WTC11 (cell line): ENCODE results near the gene PTGER3. TPM values are rescaled to one million over a fixed set of nuclear protein-coding genes. Genes with fewer than 3 reads are reported as not detected.

Source experiments
- ATAC-seq: fragments of 200-7000 bp; cut with Tn5 transposase; 2 replicates; pipeline ENCODE4 v1.10.0; 2021; ENCODE audit warnings: mild to moderate bottlenecking, moderate library complexity
- CTCF ChIA-PET: fragments of 300-600 bp; sonication (Branson Sonifier 250); formaldehyde crosslinking; loops from one replicate; lab custom pipeline; 2021; ENCODE audit warnings: antibody characterized with exemption; lab: Charles Lee
- POLR2A ChIA-PET: fragments of 350-600 bp; sonication (Branson Sonifier 250); formaldehyde crosslinking; loops from one replicate; lab custom pipeline; 2021; ENCODE audit warnings: antibody characterized with exemption; lab: Charles Lee
- DNase-seq: peaks from one replicate; pipeline ENCODE4 v3.0.0; 2021; ENCODE audit warnings: low spot score
- H3K27ac Mint-ChIP-seq: 2 replicates; pipeline ENCODE4 v1.8.0; 2021; ENCODE audit warnings: mixed read lengths
- H3K27me3 Mint-ChIP-seq: 2 replicates; pipeline ENCODE4 v1.8.0; 2021; ENCODE audit warnings: low read depth, mild to moderate bottlenecking, moderate library complexity, mixed read lengths
- H3K36me3 Mint-ChIP-seq: 2 replicates; pipeline ENCODE4 v1.8.0; 2021; ENCODE audit warnings: mixed read lengths
- H3K4me1 Mint-ChIP-seq: 2 replicates; pipeline ENCODE4 v1.8.0; 2022; ENCODE audit warnings: mixed read lengths
- H3K4me3 Mint-ChIP-seq: 2 replicates; pipeline ENCODE4 v1.8.0; 2021; ENCODE audit warnings: mild to moderate bottlenecking, moderate library complexity, mixed read lengths
- H3K9me3 Mint-ChIP-seq: 2 replicates; pipeline ENCODE4 v1.8.0; 2021; ENCODE audit warnings: mixed read lengths
- ATF1 ChIP-seq: sonication (generic); formaldehyde crosslinking; IDR thresholded peaks from 2 replicates; pipeline ENCODE4 v1.8.1; 2023; ENCODE audit warnings: mild to moderate bottlenecking, moderate library complexity, missing genetic modification reagents
- IRF2 ChIP-seq: sonication (generic); formaldehyde crosslinking; IDR thresholded peaks from 2 replicates; pipeline ENCODE4 v1.8.0; 2022; ENCODE audit warnings: low read depth, missing genetic modification reagents, borderline replicate concordance
- JUN ChIP-seq: sonication (generic); formaldehyde crosslinking; IDR thresholded peaks from 2 replicates; pipeline ENCODE4 v1.8.0; 2023; ENCODE audit warnings: mild to moderate bottlenecking, missing genetic modification reagents
- MXD4 ChIP-seq: fragments of 250-450 bp; sonication (Bioruptor Pico); IDR thresholded peaks from 2 replicates; pipeline ENCODE4 v1.8.0; 2021; ENCODE audit warnings: mild to moderate bottlenecking, moderate library complexity, borderline replicate concordance
- MYBL2 ChIP-seq: sonication (generic); formaldehyde crosslinking; IDR thresholded peaks from 2 replicates; pipeline ENCODE4 v1.8.1; 2023; ENCODE audit warnings: mild to moderate bottlenecking, moderate library complexity, missing genetic modification reagents
- NFE2L1 ChIP-seq: sonication (generic); formaldehyde crosslinking; IDR thresholded peaks from 2 replicates; pipeline ENCODE4 v1.8.1; 2023; ENCODE audit warnings: missing genetic modification reagents
- NR3C1 ChIP-seq: sonication (generic); formaldehyde crosslinking; conservative IDR thresholded peaks from 2 replicates; pipeline ENCODE4 v1.8.1; 2023; ENCODE audit warnings: low read depth, mild to moderate bottlenecking, missing genetic modification reagents
- RELA ChIP-seq: sonication (generic); formaldehyde crosslinking; IDR thresholded peaks from 2 replicates; pipeline ENCODE4 v1.8.1; 2022; ENCODE audit warnings: missing genetic modification reagents, mild to moderate bottlenecking, borderline replicate concordance
- SMAD3 ChIP-seq: sonication (generic); formaldehyde crosslinking; IDR thresholded peaks from 2 replicates; pipeline ENCODE4 v1.8.0; 2022; ENCODE audit warnings: missing genetic modification reagents, mild to moderate bottlenecking, borderline replicate concordance
- SP1 ChIP-seq: sonication (generic); formaldehyde crosslinking; conservative IDR thresholded peaks from 2 replicates; pipeline ENCODE4 v1.8.1; 2022; ENCODE audit warnings: missing genetic modification reagents
- TEAD1 ChIP-seq: sonication (generic); formaldehyde crosslinking; IDR thresholded peaks from 2 replicates; pipeline ENCODE4 v1.8.0; 2022; ENCODE audit warnings: mild to moderate bottlenecking, missing genetic modification reagents
- TP53 ChIP-seq: sonication (generic); formaldehyde crosslinking; IDR thresholded peaks from 2 replicates; pipeline ENCODE4 v1.8.1; 2023; ENCODE audit warnings: mild to moderate bottlenecking, missing genetic modification reagents
- ZNF138 ChIP-seq: sonication (generic); formaldehyde crosslinking; conservative IDR thresholded peaks from 2 replicates; pipeline ENCODE4 v1.8.1; 2022; ENCODE audit warnings: mild to moderate bottlenecking, moderate library complexity, missing genetic modification reagents
- ZNF396 ChIP-seq: fragments of 250-450 bp; sonication (Bioruptor Pico); IDR thresholded peaks from 2 replicates; pipeline ENCODE4 v1.8.0; 2021; ENCODE audit warnings: mild to moderate bottlenecking, moderate library complexity, borderline replicate concordance
- ZNF423 ChIP-seq: fragments of 250-450 bp; sonication (Bioruptor Pico); IDR thresholded peaks from 2 replicates; pipeline ENCODE4 v2.1.2; 2022; ENCODE audit warnings: mild to moderate bottlenecking, moderate library complexity
- total RNA-seq: library from RNA; stranded (reverse); gene quantifications from 3 replicates; pipeline ENCODE4 v1.2.3, GENCODE V29; 2021
- TF ChIP-seq, protein P1 (sequence below): fragments of 200-600 bp; IDR thresholded peaks from 2 replicates; pipeline ENCODE4 v1.8.0; 2022; ENCODE audit warnings: antibody characterized with exemption
- TF ChIP-seq, protein P2 (sequence below): sonication (generic); formaldehyde crosslinking; IDR thresholded peaks from 2 replicates; pipeline ENCODE4 v1.8.0; 2022; ENCODE audit warnings: mild to moderate bottlenecking, missing genetic modification reagents
- TF ChIP-seq, protein P3 (sequence below): sonication (generic); formaldehyde crosslinking; IDR thresholded peaks from 2 replicates; pipeline ENCODE4 v1.8.1; 2022; ENCODE audit warnings: mild to moderate bottlenecking, missing genetic modification reagents, moderate library complexity, borderline replicate concordance
- TF ChIP-seq, protein P4 (sequence below): fragments of 250-450 bp; sonication (Bioruptor Pico); IDR thresholded peaks from 2 replicates; pipeline ENCODE4 v1.9.0; 2021; ENCODE audit warnings: mild to moderate bottlenecking
- TF ChIP-seq, protein P5 (sequence below): sonication (generic); formaldehyde crosslinking; IDR thresholded peaks from 2 replicates; pipeline ENCODE4 v1.8.1; 2023; ENCODE audit warnings: mild to moderate bottlenecking, missing genetic modification reagents
- TF ChIP-seq, protein P6 (sequence below): sonication (generic); formaldehyde crosslinking; IDR thresholded peaks from 2 replicates; pipeline ENCODE4 v1.8.0; 2023; ENCODE audit warnings: missing genetic modification reagents, mild to moderate bottlenecking, borderline replicate concordance

Gene PTGER3
- total RNA-seq, 1 experiment from 2014 or later: 0.50 TPM

DNA sequence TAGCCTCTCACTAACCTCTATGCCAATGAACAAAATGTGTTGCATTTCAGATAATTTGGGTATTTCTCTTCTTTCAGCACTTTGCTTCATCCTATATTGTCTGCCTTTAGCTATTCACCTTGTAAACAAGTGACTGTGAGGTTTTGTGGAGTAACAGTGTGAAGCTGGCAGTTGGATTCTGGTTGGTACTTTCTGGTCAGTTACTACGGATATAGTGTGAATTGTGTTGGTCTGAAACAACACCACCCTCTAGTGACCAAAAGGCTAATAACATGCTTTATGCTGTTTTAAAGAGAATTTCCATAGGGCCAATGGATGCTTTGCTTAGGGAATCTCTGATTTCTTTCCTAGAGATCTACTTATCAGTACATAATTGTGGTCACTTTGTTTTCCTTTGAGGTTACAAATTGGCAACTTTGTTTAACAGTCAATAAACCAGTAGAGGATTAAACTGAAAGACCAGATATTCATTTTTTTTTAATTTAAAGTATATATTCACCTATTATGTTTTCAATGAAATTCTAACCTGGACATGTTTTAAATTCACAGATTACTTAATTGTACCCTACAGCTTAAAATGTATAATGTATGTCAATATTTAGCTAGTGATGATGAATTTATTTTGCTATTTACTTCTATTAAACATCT is 2.5 kb upstream of the PTGER3 start:
- H3K4me3 Mint-ChIP-seq: no peak overlapping the region
- peak; percentile 31 for ATAC-seq
- POLR2A ChIA-PET: no interaction called here
- TF ChIP-seq ATF1 (CRISPR knock-in tag) (no peak), IRF2 (no peak)
- TF ChIP-seq, protein P1, sequence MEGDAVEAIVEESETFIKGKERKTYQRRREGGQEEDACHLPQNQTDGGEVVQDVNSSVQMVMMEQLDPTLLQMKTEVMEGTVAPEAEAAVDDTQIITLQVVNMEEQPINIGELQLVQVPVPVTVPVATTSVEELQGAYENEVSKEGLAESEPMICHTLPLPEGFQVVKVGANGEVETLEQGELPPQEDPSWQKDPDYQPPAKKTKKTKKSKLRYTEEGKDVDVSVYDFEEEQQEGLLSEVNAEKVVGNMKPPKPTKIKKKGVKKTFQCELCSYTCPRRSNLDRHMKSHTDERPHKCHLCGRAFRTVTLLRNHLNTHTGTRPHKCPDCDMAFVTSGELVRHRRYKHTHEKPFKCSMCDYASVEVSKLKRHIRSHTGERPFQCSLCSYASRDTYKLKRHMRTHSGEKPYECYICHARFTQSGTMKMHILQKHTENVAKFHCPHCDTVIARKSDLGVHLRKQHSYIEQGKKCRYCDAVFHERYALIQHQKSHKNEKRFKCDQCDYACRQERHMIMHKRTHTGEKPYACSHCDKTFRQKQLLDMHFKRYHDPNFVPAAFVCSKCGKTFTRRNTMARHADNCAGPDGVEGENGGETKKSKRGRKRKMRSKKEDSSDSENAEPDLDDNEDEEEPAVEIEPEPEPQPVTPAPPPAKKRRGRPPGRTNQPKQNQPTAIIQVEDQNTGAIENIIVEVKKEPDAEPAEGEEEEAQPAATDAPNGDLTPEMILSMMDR: peak; percentile 41; the same call in 1 of the 2 replicates
- TF ChIP-seq, all 79 proteins: peak for 1
- Mint-ChIP-seq H3K27ac (no peak overlapping the region), H3K9me3 (no peaks in the 10 kb centered on the region), H3K4me1 (peaks cover 9% of the 10 kb centered on the region; the same call in 1 of the 2 replicates), H3K27me3 (peaks cover 46% of the 10 kb centered on the region), H3K36me3 (no peaks in the 10 kb centered on the region)
- CTCF ChIA-PET: interaction anchor here (0.6 to 1.1 kb wide), 7 partner anchors 305 to 522 kb away, joined by 3 to 10 read pairs (median 4); no protein-coding TSS in a partner anchor
- no peak for DNase-seq

DNA sequence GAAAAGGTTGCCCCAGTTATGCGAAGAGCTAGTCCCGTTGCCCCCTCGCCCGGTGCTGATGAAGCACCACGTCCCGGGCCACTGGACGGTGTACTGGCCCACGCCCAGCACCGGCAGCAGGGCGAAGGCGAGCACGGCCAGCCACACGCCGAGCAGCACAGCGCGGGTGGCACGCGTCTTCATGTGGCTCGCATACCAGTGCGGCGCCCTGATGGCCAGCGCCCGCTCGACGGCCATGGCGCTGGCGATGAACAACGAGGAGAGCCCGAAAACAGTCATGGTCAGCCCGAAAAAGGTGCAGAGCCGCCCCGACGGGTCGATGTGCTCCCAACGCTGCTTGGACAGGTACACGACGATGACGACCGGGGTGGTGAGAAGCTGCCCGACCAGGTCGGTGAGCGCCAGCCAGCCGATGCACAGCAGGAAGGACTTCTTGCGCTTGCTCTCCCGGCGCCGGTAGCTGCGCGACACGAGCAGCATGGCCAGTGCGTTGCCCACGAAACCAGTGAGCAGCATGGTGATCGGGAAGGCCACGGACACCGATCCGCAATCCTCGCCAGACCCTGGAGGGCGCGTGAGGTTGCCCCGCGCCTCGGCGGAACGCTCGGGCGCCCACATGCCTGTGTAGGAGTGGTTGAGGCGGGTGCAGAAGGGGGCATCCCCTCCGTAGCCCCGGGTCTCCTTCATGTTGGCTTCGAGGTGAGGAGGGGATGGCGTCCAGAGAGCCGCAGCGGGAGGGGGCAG is 553 bp downstream of the PTGER3 start:
- Mint-ChIP-seq H3K9me3 (no peaks in the 10 kb centered on the region), H3K27ac (no peak overlapping the region), H3K4me1 (peaks cover 9% of the 10 kb centered on the region; the same call in 1 of the 2 replicates), H3K36me3 (no peaks in the 10 kb centered on the region), H3K4me3 (peak overlapping the region; percentile 77), H3K27me3 (peaks cover 43% of the 10 kb centered on the region)
- ATAC-seq (peak; percentile 49), DNase-seq (peak; percentile 38)
- POLR2A ChIA-PET: no interaction called here
- CTCF ChIA-PET: interaction anchor here (0.6 to 1.0 kb wide), 2 partner anchors 81 to 341 kb away, joined by 3 to 4 read pairs; no protein-coding TSS in a partner anchor
- TF ChIP-seq ZNF138: no peak
- TF ChIP-seq TEAD1 (CRISPR knock-in tag): peak; percentile 12; the same call in 1 of the 2 replicates
- peak; percentile 78; the same call in 1 of the 2 replicates for TF ChIP-seq NFE2L1
- TF ChIP-seq, protein P2, sequence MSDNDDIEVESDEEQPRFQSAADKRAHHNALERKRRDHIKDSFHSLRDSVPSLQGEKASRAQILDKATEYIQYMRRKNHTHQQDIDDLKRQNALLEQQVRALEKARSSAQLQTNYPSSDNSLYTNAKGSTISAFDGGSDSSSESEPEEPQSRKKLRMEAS (CRISPR knock-in tag): peak; percentile 89
- no peak for TF ChIP-seq MXD4 (CRISPR knock-in tag)
- peak; percentile 86 for TF ChIP-seq MYBL2 (CRISPR knock-in tag)
- TF ChIP-seq, protein P3, sequence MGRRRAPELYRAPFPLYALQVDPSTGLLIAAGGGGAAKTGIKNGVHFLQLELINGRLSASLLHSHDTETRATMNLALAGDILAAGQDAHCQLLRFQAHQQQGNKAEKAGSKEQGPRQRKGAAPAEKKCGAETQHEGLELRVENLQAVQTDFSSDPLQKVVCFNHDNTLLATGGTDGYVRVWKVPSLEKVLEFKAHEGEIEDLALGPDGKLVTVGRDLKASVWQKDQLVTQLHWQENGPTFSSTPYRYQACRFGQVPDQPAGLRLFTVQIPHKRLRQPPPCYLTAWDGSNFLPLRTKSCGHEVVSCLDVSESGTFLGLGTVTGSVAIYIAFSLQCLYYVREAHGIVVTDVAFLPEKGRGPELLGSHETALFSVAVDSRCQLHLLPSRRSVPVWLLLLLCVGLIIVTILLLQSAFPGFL (CRISPR knock-in tag): no peak
- no peak for TF ChIP-seq TP53 (CRISPR knock-in tag)
- 0 out of 2 replicates have a peak, but pooled peaks have one; percentile 11 for TF ChIP-seq ZNF423
- TF ChIP-seq, protein P4, sequence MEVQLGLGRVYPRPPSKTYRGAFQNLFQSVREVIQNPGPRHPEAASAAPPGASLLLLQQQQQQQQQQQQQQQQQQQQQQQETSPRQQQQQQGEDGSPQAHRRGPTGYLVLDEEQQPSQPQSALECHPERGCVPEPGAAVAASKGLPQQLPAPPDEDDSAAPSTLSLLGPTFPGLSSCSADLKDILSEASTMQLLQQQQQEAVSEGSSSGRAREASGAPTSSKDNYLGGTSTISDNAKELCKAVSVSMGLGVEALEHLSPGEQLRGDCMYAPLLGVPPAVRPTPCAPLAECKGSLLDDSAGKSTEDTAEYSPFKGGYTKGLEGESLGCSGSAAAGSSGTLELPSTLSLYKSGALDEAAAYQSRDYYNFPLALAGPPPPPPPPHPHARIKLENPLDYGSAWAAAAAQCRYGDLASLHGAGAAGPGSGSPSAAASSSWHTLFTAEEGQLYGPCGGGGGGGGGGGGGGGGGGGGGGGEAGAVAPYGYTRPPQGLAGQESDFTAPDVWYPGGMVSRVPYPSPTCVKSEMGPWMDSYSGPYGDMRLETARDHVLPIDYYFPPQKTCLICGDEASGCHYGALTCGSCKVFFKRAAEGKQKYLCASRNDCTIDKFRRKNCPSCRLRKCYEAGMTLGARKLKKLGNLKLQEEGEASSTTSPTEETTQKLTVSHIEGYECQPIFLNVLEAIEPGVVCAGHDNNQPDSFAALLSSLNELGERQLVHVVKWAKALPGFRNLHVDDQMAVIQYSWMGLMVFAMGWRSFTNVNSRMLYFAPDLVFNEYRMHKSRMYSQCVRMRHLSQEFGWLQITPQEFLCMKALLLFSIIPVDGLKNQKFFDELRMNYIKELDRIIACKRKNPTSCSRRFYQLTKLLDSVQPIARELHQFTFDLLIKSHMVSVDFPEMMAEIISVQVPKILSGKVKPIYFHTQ (CRISPR knock-in tag): no peak
- 0 out of 2 replicates have a peak, but pooled peaks have one; percentile 33 for TF ChIP-seq RELA
- TF ChIP-seq, protein P5, sequence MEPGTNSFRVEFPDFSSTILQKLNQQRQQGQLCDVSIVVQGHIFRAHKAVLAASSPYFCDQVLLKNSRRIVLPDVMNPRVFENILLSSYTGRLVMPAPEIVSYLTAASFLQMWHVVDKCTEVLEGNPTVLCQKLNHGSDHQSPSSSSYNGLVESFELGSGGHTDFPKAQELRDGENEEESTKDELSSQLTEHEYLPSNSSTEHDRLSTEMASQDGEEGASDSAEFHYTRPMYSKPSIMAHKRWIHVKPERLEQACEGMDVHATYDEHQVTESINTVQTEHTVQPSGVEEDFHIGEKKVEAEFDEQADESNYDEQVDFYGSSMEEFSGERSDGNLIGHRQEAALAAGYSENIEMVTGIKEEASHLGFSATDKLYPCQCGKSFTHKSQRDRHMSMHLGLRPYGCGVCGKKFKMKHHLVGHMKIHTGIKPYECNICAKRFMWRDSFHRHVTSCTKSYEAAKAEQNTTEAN (CRISPR knock-in tag): peak; percentile 82; the same call in 1 of the 2 replicates
- TF ChIP-seq JUN: peak; percentile 40; the same call in 1 of the 2 replicates
- TF ChIP-seq ATF1 (CRISPR knock-in tag): peak; percentile 46; the same call in 1 of the 2 replicates
- TF ChIP-seq NR3C1 (CRISPR knock-in tag): no peak
- TF ChIP-seq, protein P6, sequence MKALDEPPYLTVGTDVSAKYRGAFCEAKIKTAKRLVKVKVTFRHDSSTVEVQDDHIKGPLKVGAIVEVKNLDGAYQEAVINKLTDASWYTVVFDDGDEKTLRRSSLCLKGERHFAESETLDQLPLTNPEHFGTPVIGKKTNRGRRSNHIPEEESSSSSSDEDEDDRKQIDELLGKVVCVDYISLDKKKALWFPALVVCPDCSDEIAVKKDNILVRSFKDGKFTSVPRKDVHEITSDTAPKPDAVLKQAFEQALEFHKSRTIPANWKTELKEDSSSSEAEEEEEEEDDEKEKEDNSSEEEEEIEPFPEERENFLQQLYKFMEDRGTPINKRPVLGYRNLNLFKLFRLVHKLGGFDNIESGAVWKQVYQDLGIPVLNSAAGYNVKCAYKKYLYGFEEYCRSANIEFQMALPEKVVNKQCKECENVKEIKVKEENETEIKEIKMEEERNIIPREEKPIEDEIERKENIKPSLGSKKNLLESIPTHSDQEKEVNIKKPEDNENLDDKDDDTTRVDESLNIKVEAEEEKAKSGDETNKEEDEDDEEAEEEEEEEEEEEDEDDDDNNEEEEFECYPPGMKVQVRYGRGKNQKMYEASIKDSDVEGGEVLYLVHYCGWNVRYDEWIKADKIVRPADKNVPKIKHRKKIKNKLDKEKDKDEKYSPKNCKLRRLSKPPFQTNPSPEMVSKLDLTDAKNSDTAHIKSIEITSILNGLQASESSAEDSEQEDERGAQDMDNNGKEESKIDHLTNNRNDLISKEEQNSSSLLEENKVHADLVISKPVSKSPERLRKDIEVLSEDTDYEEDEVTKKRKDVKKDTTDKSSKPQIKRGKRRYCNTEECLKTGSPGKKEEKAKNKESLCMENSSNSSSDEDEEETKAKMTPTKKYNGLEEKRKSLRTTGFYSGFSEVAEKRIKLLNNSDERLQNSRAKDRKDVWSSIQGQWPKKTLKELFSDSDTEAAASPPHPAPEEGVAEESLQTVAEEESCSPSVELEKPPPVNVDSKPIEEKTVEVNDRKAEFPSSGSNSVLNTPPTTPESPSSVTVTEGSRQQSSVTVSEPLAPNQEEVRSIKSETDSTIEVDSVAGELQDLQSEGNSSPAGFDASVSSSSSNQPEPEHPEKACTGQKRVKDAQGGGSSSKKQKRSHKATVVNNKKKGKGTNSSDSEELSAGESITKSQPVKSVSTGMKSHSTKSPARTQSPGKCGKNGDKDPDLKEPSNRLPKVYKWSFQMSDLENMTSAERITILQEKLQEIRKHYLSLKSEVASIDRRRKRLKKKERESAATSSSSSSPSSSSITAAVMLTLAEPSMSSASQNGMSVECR (CRISPR knock-in tag): peak; percentile 54; the same call in 1 of the 2 replicates
- TF ChIP-seq ZNF396 (CRISPR knock-in tag): no peak
- no peak for TF ChIP-seq SMAD3 (CRISPR knock-in tag)
- peak; percentile 30; the same call in 1 of the 2 replicates for TF ChIP-seq SP1 (CRISPR knock-in tag)
